Measurements from ENCODE around the gene TMEM238. TPM values are rescaled to one million over a fixed set of nuclear protein-coding genes. Genes with fewer than 3 reads are reported as not detected.

The TMEM238 gene
- polyA plus RNA-seq, 1 of the 3 experiments (the other 2 are of a cell fraction): 0.12 TPM

DNA sequence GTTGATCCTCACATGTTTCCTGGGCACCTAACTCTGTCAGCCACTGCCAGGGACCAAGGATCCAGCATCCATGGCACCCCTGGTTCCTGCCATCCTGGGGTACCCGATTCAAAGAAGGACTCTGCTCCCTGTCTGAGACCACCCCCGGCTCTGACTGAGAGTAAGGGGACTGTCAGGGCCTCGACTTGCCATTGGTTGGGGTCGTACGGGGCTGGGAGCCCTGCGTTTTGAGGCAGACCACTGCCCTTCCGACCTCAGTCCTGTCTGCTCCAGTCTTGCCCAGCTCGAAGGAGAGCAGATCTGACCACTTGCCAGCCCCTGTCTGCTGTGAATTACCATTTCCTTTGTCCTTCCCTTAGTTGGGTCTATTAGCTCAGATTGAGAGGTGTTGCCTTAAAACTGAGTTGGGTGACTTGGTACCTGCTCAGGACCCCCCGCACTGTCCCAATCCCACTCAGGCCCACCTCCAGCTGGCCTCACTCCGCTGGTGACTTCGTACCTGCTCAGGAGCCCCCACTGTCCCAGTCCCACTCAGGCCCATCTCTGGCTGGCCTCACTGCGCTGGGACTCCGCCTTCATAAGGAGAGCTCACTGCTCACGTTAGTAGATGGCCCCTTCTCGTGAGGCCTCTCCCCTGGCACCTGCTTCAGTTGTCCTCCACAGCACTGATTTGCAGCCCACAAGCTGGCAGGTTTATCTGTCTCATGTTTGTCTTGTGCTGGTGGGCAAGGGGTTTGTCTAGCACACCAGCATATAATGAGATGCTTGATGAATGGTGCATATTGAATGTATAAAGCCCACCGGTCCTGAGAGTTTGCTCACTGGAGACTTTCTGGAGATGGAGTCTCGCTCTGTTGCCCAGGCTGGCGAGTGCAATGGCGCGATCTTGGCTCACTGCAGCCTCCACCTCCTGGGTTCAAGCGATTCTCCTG is 5.6 kb upstream of the TMEM238 start:
- CTCF ChIA-PET: interaction anchor here (1.1 to 5.3 kb wide), 7 partner anchors 10 to 248 kb away, joined by 3 to 22 read pairs (median 5); no protein-coding TSS in a partner anchor
- Histone ChIP-seq H3K27me3 (ENCODE audit: insufficient read depth) (no peaks in the 10 kb centered on the region), H2AFZ (ENCODE audit: low read depth) (no peak overlapping the region), H3K27ac (ENCODE audit: low read depth in 2 of 2, low read length in 1 of 2) (peak overlapping the region in 1 of 2 experiments; percentile 30; a peak in 1 of 4 replicates), H3K4me3 (ENCODE audit: low read depth in 2 of 2, low read length in 1 of 2) (no peak overlapping the region; a peak in 1 of 4 replicates), H3F3A (replicated peaks; ENCODE audit: insufficient read depth) (peaks cover 40% of the 10 kb centered on the region), H3K9ac (no peak overlapping the region), H3K36me3 (replicated peaks in 1 of 2; ENCODE audit: control insufficient read depth in 1 of 2, insufficient read depth in 2 of 2, low read length in 1 of 2) (peaks cover 43 to 45% of the 10 kb centered on the region in 2 experiments), H3K9me3 (no peaks in the 10 kb centered on the region), H4K20me1 (ENCODE audit: insufficient read depth) (peaks cover 65% of the 10 kb centered on the region), H3K79me2 (ENCODE audit: insufficient read depth) (peaks cover 48% of the 10 kb centered on the region), H3K4me2 (peak overlapping the region; percentile 100), H3K4me1 (ENCODE audit: control insufficient read depth in 1 of 2, insufficient read depth in 2 of 2, low read depth in 1 of 2, low read length in 1 of 2) (peaks cover 23 to 47% of the 10 kb centered on the region in 2 experiments; a peak in 3 of 4 replicates), H3K9me2 (no peaks in the 10 kb centered on the region)
- no peak for TF ChIP-seq TEAD4 (IDR thresholded peaks at IDR 0.05; ENCODE audit: borderline replicate concordance, insufficient read depth)
- TF ChIP-seq, protein P1, sequence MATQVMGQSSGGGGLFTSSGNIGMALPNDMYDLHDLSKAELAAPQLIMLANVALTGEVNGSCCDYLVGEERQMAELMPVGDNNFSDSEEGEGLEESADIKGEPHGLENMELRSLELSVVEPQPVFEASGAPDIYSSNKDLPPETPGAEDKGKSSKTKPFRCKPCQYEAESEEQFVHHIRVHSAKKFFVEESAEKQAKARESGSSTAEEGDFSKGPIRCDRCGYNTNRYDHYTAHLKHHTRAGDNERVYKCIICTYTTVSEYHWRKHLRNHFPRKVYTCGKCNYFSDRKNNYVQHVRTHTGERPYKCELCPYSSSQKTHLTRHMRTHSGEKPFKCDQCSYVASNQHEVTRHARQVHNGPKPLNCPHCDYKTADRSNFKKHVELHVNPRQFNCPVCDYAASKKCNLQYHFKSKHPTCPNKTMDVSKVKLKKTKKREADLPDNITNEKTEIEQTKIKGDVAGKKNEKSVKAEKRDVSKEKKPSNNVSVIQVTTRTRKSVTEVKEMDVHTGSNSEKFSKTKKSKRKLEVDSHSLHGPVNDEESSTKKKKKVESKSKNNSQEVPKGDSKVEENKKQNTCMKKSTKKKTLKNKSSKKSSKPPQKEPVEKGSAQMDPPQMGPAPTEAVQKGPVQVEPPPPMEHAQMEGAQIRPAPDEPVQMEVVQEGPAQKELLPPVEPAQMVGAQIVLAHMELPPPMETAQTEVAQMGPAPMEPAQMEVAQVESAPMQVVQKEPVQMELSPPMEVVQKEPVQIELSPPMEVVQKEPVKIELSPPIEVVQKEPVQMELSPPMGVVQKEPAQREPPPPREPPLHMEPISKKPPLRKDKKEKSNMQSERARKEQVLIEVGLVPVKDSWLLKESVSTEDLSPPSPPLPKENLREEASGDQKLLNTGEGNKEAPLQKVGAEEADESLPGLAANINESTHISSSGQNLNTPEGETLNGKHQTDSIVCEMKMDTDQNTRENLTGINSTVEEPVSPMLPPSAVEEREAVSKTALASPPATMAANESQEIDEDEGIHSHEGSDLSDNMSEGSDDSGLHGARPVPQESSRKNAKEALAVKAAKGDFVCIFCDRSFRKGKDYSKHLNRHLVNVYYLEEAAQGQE (IDR thresholded peaks at IDR 0.05; ENCODE audit: low read depth, low read length): no peak
- TF ChIP-seq, protein P2, sequence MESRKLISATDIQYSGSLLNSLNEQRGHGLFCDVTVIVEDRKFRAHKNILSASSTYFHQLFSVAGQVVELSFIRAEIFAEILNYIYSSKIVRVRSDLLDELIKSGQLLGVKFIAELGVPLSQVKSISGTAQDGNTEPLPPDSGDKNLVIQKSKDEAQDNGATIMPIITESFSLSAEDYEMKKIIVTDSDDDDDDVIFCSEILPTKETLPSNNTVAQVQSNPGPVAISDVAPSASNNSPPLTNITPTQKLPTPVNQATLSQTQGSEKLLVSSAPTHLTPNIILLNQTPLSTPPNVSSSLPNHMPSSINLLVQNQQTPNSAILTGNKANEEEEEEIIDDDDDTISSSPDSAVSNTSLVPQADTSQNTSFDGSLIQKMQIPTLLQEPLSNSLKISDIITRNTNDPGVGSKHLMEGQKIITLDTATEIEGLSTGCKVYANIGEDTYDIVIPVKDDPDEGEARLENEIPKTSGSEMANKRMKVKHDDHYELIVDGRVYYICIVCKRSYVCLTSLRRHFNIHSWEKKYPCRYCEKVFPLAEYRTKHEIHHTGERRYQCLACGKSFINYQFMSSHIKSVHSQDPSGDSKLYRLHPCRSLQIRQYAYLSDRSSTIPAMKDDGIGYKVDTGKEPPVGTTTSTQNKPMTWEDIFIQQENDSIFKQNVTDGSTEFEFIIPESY (IDR thresholded peaks at IDR 0.05; ENCODE audit: borderline replicate concordance, low read depth): no peak
- TF ChIP-seq RCOR1 (IDR thresholded peaks at IDR 0.05; ENCODE audit: low read length): no peak
- TF ChIP-seq EZH2phosphoT487 (IDR thresholded peaks at IDR 0.05; ENCODE audit: borderline replicate concordance, low read depth): no peak
- TF ChIP-seq, protein P3, sequence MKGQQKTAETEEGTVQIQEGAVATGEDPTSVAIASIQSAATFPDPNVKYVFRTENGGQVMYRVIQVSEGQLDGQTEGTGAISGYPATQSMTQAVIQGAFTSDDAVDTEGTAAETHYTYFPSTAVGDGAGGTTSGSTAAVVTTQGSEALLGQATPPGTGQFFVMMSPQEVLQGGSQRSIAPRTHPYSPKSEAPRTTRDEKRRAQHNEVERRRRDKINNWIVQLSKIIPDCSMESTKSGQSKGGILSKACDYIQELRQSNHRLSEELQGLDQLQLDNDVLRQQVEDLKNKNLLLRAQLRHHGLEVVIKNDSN (IDR thresholded peaks at IDR 0.05; ENCODE audit: borderline replicate concordance, low read depth): no peak
- no peak for TF ChIP-seq RXRA (IDR thresholded peaks at IDR 0.05; ENCODE audit: borderline replicate concordance, low read depth)
- TF ChIP-seq MEF2A (IDR thresholded peaks at IDR 0.05; ENCODE audit: borderline replicate concordance, low read depth): no peak
- TF ChIP-seq, protein P4, sequence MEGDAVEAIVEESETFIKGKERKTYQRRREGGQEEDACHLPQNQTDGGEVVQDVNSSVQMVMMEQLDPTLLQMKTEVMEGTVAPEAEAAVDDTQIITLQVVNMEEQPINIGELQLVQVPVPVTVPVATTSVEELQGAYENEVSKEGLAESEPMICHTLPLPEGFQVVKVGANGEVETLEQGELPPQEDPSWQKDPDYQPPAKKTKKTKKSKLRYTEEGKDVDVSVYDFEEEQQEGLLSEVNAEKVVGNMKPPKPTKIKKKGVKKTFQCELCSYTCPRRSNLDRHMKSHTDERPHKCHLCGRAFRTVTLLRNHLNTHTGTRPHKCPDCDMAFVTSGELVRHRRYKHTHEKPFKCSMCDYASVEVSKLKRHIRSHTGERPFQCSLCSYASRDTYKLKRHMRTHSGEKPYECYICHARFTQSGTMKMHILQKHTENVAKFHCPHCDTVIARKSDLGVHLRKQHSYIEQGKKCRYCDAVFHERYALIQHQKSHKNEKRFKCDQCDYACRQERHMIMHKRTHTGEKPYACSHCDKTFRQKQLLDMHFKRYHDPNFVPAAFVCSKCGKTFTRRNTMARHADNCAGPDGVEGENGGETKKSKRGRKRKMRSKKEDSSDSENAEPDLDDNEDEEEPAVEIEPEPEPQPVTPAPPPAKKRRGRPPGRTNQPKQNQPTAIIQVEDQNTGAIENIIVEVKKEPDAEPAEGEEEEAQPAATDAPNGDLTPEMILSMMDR (IDR thresholded peaks at IDR 0.05): no peak
- no peak for TF ChIP-seq SMC3 (IDR thresholded peaks at IDR 0.05; ENCODE audit: low read depth, low read length)
- no peak for TF ChIP-seq GABPA (IDR thresholded peaks at IDR 0.05; ENCODE audit: low read depth)
- TF ChIP-seq JUND (IDR thresholded peaks at IDR 0.05): no peak
- TF ChIP-seq CHD2 (IDR thresholded peaks at IDR 0.05; ENCODE audit: low read length, partially characterized antibody): no peak
- 86% methylated on average over 15 of the region's 21 CpGs for WGBS (ENCODE audit: low lambda C conversion rate)
- no peak for DNase-seq
- POLR2A ChIA-PET: interaction anchor here (0.5 to 4.5 kb wide), 4 partner anchors 10 to 162 kb away, joined by 3 to 33 read pairs (median 6); partner anchors contain the start of gene UBE2S
